ENCODE measurements around the gene GAL3ST2.
"Not testable (repeated sequence)": the region's sequence is repeated elsewhere in the genome, so short reads cannot be mapped to it uniquely, and the experiment has no call there.

Gene GAL3ST2

DNA sequence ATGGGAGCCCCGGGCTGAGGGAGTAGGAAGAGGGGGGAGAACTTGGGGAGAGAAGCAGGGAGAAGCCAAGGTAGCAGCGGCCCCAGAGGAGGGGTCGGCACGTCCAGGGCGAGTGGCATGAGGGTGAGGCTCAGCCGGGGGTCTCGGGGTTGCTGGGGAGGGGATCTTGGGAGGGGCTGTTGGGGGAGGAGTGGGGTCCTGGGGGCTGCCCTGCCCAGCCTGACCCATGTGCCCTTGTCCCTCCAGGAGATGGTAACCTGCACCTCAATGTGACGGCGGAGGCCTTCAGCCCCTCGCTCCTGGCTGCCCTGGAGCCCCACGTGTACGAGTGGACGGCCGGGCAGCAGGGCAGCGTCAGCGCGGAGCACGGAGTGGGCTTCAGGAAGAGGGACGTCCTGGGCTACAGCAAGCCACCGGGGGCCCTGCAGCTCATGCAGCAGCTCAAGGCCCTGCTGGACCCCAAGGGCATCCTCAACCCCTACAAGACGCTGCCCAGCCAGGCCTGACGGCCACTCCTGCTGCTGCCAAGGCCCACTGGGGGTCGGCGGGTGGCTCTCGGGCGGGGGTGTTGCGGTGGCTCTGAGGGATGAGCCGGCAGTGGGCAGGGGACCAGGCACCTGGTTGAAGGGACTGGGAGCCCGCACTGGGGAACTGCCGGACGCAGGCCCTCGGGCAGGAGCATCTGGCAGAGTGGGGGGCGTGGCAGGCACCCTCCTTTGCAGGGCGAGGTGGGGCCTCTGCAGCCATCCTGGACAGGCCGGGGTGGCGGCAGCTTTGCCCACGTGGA lies 9.0 kb upstream of the GAL3ST2 start:
- no peak for DNase-seq (ENCODE audit: low read depth in 1 of 2, low spot score in 1 of 2)

DNA sequence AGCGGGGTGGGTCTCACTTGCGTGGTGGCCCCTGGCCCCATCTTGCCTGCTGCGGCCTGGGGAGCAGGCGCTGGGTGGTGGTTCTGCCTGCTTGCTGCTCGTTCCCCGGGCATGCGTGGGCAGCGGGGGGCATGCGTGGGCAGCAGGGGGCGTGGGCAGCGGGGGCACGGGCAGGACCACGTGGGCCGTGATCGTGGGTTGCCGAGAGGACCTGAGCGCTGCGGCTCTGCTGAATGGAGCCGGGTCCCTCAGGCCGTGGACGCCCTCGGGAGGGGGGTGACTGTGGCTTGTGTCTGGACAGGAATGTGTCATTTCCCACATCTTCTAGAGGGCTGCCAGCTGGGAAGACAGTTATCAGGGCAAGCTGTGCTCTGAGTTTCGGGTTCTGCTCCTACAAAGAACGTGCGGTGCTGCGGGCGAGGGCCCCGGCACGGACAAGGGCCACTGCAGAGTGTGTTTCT lies 8.3 kb upstream of the GAL3ST2 start:
- no peak for DNase-seq (ENCODE audit: low read depth in 1 of 2, low spot score in 1 of 2)

DNA sequence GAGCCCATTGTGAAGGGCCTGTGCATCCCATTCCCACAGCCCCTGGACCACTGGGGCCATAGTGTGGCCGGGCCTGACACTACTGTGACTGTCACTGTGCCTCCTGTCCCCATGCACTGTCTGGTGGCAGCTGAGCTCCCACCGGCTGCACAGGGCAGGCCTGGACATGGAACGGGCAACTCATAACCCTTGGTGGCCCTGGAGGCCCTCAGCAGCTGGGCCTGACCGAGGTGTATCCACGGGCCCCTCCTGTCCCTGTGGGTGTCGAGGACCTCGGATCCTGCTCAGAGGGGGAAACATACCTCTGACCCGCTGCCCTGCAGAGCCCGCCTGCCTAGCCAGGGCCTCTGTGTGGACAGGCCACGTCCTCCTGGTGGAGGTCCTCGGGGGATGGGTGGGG lies 7.8 kb upstream of the GAL3ST2 start:
- DNase-seq (ENCODE audit: low read depth in 1 of 2, low spot score in 1 of 2): no peak

DNA sequence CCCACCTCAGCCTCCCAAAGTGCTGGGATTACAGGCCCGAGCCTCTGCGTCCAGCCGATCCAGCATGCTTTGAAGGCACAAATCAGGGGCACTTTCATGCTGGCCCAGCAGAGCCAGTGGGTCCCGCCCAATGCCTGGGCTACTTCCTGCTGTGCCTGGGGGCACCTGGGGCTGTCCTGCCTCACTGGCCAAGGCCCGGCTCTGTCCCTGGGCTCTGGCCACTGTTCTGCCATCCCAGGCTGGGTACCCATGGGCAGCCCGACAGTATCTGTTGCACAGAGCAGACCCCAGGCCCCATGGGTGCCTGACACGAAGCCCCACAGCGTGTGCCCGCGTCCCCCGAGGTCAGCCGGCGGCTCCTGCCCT lies 6.8 kb upstream of the GAL3ST2 start:
- no peak for DNase-seq (ENCODE audit: low read depth in 1 of 2, low spot score in 1 of 2)

DNA sequence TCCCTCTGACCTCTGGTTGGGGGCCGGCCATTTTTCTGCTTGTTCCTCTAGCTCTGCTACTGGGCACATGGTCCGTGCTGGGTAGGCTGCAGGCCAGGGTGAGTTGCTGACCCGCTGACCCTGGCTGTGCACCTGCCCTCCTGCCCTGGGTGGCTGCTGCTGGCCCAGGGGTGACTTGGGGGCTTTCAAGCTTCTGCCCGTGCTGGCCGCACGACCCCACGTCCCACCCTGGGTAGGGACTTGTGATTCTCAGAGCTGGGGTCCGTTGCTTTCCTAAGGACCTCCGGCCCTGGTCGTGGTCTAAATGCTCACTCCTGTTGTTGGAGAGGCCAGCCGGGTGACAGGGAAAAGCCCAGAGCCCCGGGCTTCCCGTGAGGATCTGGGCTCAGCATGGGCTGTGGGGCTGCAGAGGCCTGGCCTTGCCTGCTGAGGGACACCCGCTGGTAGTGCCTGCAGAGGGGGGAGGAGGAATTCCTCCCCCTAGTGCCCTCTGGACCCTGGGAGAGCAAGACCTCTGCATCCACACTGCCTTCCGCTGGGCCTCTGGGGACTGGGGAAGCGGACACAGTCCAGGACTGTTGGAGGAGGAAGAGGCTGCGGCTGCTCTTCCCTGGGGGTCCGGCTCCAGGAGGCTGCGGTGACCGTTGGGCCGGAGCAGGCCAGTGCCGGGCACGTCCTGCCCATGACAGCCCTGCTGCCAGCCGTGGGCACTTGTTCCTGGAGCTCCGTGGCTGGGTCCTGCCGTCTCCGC lies 6.3 kb upstream of the GAL3ST2 start:
- DNase-seq (ENCODE audit: low read depth in 1 of 2, low spot score in 1 of 2): no peak

DNA sequence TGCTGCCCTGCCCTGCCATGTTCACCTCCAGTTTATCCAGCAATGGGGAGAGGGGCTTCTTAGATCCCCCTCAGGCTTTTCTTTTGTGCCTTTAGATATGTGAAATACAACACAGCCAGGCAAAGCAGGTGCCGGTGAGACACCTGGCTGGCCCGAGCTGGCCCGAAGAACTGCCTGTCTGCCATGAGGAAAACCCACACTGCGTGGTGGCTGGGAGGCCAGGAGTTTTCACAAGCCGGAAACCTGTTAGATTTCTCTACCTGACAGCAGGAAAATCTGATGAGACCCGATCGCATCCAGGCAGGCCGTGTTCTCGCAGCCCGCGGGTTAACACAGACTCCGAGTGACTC lies 5.7 kb upstream of the GAL3ST2 start:
- no peak for DNase-seq (ENCODE audit: low read depth in 1 of 2, low spot score in 1 of 2)

DNA sequence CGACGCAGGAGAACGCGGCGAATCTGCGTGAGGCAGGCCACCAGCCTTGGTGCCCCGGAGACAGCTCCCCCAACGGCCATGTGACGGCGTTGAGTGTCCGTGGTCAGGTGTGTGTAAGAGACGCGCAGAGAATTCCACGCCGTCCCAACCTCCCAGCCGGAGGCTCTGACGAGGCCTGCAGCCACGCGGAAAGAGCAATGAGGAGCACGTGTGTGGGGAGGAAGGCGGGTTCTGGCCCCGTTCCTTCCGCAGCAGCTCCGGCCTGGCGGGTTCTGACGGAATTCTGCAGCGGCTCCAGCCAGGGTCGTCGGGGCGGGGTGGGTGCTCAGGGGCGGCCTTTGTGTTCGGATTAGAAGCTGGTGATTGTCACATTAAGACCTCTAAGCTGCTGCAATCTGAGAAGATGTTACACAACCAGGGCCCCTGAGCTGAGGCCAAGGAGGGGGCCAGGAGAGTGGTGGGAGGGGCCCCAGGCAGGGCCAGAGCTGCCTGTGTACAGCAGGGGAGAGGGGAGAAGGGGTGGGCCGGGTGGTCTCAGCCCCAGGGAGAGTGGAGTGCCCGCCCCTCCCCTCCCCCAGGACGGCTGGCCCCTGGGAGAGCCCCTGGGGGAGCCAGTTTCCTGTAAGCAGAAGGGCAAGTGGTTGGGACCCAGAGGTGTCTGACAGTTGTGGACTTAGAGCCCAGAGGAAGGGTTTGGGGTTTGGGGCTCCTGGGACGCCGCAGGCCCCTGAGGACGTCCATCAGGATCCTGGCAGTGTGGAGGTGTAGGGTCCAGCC lies 5.1 kb upstream of the GAL3ST2 start:
- no peak for DNase-seq (ENCODE audit: low read depth in 1 of 2, low spot score in 1 of 2)

DNA sequence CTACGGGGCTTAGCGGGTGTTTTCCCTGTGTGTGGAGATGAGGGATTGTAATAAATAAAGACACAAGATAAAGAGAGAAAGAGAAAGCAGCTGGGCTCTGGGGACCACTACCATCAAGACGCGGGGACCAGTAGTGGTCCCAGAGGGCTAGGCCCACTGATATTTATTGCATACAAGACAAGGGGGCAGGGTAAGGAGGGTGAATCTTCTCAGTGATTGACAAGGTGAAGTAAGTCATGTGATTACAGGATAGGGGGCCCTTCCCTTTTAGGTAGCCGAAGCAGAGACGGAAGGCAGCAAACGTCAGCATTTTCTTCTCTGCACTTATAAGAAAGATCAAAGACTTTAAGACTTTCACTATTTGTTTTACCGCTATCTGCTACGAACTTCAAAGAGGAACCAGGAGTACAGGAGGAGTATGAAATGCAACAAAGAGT lies 4.5 kb upstream of the GAL3ST2 start:
- DNase-seq (ENCODE audit: low read depth in 1 of 2, low spot score in 1 of 2): peak in 1 of 2 donors; percentile 37

DNA sequence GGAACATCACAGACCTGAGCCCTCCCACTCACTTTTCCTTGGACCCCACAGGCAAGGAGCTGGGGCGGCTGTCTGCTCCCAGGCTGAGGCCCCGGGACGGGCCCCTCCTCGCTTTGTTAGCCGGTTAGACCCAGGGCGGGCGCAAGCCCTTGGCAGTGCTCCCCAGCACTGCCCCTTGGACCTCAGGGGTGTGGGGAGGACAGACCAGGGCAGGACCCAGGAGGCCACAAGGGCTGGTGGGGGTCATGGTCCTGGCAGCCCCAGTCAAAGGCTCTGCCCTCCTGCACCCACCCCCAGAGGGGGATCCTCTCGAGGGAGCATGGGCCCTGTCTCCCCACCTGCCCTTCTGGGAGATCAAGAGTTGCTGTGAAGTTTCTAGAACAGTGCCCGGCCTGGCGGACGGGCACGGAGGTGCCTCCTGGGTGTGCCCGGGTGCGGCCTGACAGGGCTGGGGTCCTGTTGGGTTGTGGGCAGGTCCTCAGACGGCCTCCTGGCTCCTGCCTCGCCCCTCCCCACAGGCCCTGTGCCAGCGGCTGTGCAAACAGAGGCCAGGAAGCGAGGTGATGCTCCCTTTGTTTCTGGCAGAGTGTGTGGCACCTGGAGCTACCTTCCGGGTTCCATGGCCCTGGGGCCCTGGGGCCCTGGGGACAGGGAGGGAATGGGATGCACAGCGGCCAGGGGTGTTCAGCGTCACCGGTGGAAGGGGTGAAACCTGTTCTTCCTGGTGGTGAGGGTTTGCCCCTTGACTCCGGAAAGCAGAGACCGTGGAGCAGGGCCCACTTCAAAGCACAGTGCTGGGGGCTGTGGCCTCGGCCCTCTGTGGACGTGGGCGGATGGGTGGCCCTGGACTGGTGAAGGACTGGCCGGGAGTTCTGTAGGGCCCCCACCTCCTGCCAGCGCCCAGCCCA lies 2.9 kb upstream of the GAL3ST2 start:
- no peak for DNase-seq (ENCODE audit: low read depth in 1 of 2, low spot score in 1 of 2)

DNA sequence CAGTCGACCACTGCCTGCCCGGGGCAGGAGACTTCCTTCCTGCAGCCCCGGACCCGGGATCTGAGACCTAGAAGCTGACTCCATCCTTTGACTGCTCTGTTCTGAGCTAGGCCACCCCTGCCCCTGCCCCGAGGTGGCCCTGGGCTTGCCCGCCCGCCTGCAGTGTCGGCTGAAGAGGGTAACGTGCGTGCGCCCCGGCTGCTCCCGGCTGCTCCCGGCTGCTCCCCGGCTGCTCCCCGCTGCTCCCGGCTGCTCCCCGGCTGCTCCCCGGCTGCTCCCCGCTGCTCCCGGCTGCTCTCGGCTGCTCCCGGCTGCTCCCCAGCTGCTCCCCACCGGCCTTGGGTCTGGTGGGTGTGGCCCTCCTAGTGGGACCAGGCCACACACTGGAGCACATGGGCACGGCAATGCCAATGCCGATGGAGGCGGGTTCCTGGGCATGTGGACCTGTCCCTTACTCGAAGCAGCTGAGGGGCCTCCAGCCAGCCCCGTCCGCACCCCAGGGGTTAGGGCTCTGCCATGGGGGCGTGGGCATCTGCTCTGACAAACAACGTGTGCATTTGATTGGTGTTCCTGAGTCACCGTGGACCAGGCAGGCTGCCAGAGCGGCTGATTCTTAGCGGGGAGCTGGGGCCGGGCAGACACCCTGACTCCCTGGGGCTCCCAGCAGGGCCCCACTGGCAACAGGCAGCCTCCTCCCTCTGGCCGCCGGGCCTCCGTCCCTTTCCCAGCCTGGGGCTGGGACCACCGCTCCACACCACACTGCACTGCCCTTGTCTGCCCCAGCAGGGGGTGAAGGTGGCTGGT lies 2.0 kb upstream of the GAL3ST2 start:
- DNase-seq (ENCODE audit: low read depth in 1 of 2, low spot score in 1 of 2): no peak

DNA sequence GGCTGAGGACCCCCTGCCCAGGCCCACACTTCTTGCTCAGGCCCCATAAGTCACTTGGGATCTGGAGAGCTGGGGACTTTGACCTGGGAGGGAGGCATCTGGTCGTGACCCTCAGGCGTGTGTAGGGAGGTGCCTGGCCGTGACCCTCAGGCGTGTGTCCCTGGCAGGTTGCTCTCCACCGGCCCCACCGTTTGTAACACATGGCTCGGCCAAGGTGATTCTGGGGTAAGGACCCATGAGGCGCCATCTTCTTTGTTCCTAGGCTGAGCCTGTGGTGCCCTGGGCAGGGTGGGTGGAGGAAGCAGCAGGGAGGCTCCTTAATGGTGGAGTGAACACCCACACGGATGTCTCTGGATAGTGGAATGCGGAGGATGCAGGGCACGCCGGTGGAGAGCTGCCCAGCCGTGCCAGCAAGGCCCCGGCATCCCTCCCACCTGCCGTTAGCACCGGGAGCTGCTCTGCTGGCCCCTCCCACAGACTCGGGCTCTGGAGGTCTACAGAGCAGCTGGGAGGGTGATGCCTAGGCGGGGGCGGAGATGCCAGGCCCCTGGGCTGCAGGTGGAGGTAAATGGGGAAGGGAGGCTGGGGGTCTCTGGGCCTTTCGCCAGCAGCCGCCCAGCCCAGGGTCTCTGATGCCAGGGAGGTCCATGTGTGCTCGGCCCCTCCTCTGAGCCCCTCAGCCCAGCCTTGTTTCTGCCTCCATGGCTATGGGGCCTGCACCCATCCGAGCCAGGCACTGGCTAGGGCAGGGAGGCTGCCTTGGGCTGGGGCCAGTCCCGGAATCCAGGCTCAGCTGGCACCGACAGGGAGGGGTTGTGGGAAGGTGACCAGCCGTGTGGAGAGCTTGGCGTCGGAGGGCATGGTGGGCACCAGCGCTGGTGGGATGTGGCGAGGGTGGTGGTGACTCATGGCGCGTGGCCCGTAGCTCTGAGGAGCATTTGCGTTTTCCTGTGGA lies 1.1 kb upstream of the GAL3ST2 start:
- no peak for DNase-seq (ENCODE audit: low read depth in 1 of 2, low spot score in 1 of 2)

DNA sequence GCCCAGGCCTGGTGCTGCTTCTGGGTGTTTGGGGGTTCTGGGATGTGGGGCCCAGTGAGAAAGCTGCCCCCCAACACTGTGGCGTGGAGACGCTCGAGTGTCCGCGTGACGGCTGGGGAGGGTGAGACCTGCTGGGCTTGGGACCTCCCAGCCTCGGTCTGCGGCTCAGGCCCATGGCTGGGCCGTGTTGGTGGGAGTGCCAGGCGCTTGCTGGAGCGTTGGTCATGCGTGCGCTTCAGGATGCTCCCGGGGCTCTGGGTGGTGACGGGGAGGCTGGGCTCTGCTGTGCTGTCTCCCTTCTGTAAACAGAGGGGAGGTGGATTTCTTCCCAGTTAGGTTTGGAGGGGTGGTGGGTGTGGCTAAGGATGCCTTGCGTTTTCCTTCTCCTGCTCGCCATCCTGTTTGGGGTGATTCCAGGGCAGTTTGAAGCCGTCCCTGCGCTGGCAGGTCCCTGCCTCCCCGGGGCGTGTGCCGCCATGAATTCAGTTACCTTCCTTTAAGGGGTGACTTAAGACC lies 606 bp downstream of the GAL3ST2 start:
- DNase-seq (ENCODE audit: low read depth in 1 of 2, low spot score in 1 of 2): no peak

DNA sequence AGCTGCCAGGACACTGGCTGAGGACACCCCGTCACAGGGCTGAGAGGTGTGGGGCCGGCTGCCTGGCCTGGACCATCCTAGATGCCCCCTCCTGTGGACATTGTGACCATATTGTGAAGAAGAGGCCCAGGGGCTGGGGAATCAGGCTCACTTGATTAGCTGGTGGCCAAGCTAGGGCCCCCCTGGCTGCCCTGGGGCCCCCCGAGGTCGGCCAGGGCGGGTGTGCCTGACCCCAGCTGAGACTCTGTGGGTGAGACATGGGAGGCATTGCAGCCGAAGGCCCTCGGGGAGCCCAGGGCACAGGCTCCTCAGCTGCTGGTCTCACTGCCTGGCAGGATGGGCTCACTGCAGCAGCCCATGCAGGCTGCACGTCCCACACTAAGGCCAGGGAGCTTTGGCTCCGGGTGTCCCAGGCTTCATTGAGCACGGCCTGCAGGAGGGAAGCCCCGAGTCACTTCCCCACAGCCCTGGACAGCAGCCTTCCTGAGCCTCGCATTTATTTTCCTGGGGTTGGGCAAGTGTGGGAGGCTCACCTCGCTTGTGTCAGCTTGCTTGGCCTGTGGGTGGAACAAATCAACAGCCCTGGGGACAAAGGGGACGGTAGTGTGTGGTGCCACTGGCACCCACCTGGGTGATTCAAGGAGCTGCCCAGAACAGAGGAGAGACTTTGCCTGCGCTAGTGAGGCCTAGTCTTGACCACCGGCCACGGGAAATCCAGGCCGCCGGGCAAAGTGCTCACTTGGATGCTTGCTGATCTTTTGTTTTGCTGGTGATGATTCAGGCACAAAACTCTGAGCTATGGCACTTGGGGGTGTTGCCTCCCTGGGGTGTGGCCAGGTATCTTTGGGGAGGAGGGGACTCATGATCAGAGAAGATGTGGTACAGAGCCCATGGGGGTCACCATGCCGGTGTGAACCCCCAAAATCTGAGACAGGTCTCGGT lies 1.3 kb downstream of the GAL3ST2 start:
- no peak for DNase-seq (ENCODE audit: low read depth in 1 of 2, low spot score in 1 of 2)

DNA sequence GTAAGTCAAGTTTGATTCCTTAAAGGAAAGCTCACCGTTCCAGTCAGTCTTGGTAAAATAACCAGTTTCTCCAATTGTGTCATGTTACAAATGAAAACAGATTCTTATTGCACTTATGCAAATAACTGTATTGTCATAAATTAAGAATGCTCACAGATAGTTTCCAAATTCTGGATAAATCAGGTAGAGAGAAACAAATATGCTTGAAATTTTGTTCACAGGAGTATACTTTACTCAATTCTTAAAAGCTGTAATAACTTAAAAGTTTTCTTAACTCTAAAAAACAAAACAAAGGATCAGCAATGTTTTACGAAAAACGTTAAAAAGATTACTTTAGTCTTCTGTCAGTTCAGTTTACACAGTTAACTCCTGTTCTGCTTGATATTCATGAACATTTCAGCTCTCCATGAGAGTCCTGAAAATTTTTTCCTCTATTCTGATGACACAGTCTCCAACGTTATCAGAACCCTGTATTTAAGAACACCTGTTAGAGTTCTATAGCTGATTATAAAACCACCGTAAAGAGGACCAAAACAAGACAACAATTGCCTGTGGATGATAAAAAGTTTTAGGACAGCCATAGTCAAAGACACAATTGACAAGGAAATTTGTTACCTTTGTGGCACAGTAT lies 4.4 kb downstream of the GAL3ST2 start:
- DNase-seq (ENCODE audit: low read depth in 1 of 2, low spot score in 1 of 2): no peak

DNA sequence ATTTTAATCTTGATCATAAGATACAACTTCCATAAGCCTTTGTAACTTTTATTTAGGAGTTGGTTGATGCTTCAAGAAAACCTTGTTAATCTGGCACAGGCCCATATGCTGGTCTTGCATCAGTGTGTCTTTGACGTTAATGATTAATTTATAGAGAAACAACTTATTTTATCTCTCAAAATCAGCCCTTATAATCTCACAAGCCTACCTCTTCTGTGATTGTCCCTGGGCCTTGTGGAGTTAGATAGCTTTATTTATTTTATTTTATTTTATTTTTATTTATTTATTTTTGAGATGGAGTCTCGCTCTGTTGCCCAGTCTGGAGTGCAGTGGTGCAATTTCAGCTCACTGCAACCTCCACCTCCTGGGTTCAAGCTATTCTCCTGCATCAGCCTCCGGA lies 5.4 kb downstream of the GAL3ST2 start:
- not testable (repeated sequence) for DNase-seq (ENCODE audit: low read depth in 1 of 2, low spot score in 1 of 2)

DNA sequence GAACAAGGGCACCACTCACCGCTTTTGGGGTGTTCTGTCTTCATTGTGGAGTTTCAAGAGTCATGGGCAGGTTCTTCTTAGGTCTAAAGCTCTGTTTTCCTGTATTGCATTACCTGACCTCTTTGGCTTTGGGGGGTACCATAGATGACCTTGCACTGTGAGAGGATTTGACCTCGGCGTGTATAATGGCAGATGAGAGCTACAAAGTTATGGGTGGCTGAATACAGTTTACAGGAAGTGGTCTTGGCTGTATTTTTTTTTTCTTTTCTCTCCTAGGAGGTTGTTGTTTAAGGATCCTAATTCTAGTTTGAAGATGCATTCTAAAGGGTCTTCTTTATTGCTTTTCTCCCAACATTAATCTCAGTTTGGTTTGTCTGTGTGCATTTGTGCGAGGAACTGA lies 11.5 kb downstream of the GAL3ST2 start:
- no peak for DNase-seq (ENCODE audit: low read depth in 1 of 2, low spot score in 1 of 2)

DNA sequence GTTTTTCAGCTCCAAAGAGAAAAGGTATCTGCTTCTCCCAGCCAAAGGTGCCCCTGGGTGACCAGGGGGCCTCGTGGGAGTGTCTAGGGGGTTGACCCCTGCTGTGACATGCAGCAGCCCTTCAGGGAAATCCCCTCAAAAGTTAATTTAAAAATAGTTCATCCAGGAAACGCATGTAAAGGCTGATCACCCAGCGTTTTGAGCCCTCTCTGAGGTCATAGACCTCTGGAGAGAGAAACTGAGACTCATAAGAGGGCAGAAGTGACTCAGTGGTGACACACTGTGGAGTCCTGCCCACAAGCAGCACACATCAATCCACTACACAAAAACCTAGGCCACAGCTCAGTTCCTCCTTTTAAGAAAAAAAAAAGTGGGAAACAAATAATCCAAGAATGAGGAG lies 11.9 kb downstream of the GAL3ST2 start:
- peak in 1 of 2 donors; percentile 70 for DNase-seq (ENCODE audit: low read depth in 1 of 2, low spot score in 1 of 2)
